ENCODE measurements around the gene RALGPS1.
"Not testable (repeated sequence)": the region's sequence is repeated elsewhere in the genome, so short reads cannot be mapped to it uniquely, and the experiment has no call there.

The RALGPS1 gene

DNA sequence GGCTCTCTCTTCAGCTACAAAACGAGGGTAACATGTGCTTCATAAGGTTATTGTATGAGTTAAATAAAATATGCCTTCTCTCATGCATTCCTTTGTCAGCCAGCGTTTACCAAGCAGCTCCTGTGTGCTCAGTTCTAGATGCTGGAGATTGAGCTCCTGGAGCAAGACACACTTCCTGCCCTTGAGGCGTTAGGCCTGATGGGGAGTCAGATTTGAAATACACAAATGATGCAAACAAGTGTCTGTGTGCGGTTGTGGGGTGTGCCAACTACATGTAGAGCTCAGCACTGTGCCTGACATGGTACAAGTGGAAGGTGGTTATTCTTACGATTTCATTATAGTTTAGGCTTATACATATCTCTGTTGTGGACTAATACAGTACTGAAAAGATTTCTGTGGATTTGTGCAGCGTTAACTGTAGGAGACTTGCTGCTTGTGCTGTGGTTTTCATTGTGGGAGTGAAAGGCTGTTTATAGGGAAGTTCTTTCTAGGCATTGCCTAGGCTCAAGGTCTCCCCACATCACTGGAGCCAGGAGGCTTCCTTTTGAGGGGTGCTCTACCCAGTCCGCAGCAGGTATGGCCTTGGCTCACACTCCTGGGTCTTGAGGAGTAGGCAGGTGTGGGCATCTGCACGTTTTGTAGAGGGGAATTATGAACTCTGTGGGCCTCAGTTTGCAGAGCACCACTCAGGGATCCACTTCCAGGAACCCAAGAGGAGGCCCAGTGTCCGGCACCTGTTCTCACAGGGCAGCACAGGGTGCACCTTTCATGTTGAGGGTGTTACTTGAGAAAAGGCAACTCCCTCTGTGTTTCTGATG lies 247.7 kb downstream of the RALGPS1 start:
- peak; percentile 51 for DNase-seq

GRCh38 chr9:127162864-127163365 lies 248.3 kb downstream of the RALGPS1 start:
- no peak for DNase-seq

DNA sequence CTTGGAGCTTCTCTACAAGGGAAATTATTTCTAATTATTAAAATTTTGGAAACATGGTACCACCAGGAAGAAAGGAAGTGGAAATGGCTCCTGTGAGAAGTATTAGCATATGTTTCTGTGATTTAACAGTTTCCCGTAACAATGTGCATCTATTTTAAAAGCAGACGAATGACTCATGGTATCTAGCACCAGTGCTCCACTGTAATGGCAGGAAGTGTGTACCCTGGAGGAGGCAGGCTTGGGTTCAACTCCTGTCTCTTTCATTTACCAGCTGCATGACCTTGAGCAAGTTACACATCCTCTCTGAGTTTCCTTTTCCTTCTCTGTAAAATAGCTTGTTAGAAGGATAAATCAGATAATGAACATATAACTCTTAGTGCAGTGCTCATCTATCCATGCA lies 248.8 kb downstream of the RALGPS1 start:
- DNase-seq = peak; percentile 82

DNA sequence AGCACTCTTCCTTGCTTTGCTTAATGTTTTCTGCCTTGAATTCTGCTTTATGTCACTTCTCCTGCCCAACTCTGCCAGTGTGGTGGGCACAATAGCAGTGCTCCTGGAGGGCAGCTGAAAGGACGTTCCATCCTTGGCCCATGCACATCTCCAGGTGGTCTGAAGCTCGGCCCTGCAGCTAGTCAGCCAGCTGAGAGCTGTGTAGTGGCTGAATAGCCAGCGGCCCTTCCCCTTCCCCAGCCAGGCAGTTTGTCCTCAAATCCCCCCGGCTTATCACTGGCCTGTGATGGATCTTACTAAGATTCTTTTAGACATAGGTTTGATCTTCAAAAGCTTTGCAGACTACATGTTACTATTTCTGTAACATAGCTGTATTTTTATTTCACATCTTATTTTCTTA lies 250.5 kb downstream of the RALGPS1 start:
- no peak for DNase-seq

DNA sequence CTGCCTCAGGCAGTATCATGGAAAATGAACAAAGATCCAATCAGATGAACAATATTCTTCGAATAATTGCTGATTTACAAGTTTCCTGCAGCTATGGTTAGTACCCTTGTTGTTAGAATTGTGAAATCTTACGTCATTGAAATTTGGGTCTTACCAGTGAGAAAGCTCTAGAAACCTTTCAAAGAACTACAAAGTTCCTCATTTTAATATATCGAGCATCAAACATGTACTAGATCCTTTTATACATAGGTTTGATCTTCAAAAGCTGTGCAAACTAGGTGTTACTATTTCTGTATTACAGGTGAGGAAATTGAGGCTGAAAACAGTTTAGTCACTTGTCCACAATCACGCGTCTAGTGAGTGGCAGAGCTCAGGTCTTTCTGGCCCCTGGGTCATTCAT lies 251.5 kb downstream of the RALGPS1 start:
- no peak for DNase-seq

- peak; percentile 40 for DNase-seq
Observed at GRCh38 chr9:127166651-127167524, 252.3 kb downstream of the RALGPS1 start.

DNA sequence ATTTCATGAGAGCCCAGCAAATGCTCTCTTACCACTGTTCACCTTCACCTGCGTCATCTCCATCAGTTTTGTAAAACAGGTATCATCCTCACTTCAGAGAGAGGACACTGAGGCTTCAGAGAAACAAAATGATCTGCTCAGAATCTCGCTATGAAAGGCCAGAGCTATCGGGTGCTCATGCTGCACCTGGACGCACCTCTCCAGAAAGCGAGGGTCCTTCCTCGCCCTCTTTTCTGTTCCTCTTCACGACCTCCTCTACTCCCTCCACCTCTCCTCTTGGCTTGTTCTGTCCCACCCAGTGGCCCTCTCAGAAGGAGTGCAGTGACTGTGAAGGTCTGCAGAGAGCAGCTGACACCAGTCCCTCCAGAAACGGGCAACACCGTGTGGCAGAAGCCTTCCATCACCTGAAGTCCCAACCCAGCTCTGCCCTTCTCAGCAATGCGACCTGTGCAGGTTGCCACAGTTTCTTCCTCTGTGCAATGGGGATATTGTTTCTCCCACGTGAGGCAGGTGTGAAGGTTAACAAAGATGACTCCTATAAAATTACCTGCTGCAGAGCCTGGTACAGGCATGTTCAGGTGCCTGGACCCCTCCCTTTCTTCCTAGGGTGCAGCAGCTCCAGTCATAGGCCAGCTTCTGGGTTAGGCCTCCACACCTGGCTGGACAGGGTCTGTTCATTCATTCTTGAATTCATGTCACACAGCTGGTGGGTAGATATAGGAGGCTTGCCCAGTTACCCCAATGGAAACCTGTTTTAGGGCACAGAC lies 253.2 kb downstream of the RALGPS1 start:
- DNase-seq = no peak

GRCh38 chr9:127168756-127169574 lies 254.4 kb downstream of the RALGPS1 start:
- no peak for DNase-seq

- DNase-seq = no peak
Observed at GRCh38 chr9:127169575-127169883, 254.9 kb downstream of the RALGPS1 start.

DNA sequence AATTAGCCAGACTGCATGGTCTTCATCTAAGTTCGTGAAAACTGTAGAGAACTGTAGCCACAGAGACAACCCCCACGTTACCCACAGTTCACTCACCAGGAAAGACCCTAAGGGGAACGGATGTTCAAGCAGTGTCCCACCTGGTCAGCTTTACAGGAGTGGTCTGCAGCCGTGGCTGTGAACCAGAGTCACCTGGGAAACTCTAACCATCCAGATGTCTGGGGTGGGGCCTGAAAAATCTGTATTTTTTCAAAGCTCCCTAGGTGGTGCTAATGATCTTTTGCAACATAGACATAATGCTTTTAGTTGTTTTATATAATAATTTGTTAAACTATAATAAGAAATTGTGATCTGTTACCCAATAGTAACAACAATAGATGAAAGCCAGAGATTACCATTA lies 255.5 kb downstream of the RALGPS1 start:
- no peak for DNase-seq

DNA sequence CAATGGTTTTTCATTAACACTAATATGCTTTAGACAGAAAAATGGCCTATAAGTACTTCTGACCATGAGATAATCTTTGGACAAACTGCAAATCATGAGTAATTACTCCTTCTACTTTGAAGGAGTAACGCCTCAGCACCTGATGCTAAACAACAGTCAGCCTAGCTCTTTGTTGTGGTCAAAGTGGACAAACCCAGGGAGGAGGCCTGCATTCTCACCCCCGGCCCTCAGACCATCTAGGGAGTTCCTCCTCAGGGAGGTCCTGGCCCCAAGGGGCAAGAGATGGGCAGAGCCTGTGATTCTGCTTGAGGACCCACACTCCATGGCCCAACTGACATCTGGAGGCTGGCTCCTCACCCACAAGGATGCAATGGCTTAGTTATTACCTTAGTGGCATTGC lies 256.1 kb downstream of the RALGPS1 start:
- no peak for DNase-seq

DNA sequence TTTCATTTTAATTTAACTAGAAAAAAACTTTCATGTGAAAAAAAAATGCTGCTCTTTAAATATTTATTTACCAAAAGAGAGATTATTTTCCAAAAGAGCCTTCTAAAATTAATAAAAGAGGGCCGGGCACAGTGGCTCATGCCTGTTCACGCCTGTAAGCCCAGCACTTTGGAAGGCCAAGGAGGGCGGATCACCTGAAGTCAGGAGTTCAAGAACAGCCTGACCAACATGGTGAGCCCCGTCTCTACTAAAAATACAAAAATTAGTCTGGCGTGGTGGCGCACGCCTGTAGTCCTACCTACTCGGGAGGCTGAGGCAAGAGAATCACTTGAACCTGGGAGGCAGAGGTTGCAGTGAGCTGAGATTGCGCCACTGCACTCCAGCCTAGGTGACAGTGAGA lies 256.8 kb downstream of the RALGPS1 start:
- DNase-seq = not testable (repeated sequence)

GRCh38 chr9:127172066-127172707 lies 257.6 kb downstream of the RALGPS1 start:
- no peak for DNase-seq

DNA sequence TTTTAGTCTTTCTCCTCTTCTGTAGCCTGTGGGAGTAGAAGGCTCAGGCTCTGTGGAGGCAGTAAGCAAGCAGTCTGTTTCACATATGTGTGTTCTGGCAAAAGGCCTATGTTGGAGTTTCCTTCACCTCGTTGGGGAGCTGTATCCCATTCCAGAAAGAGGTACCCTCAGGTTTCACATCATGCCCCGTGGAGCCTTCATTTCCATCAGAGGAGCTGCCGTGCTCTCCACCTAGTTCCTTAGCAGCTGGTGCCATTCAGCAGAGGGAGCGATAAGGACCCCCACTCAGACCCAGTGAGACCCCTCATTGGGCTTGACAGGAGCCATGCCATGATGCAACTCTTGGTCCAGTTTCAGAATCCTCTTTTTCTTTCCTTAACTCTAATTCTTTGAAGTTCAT lies 258.5 kb downstream of the RALGPS1 start:
- DNase-seq = no peak

DNA sequence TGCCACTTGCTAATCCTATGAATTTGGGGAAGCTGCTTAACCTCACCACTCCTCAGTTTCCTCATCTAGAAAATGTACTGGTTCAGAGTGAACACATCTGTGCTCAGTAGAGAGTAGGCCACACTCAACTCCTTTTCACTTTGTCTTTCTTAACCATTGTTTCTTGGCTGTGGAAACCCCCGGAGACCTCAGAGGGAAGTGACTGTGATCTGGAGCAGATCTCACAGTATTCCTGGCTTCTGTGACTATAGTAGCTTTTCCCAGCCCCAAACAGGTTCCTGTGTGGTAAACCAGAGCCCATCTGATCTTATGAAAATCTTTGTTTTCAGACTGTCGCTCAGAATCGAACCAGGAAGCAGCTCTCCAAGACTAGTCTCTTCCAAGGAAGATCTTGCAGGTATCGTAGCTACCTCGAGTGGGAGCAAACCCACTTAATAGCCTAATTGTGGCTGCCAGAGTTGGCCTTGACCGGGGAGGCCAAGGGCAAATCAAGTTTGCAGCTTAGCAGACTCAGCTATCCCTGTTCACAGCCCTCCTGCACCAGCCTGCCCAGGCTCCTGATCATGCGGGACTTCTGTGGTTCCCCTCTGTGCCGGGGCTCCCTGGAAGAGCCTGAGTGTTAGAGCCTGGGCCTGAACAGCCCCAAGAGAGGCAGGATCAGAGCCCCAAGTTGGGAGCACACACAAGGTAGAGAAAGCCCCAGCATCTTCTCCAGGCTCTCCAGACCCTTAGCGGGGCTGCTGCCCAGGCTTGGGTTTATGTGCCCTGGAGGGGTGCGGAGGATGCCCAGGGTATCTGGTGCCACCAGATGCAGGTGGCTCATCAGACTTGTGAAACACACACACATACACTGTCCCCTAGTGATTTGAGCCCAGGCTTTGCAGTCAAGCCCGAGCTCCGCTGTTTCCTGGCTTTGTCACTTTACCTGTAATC lies 260.1 kb downstream of the RALGPS1 start:
- no peak for DNase-seq

- no peak for DNase-seq
Observed at GRCh38 chr9:127175319-127175715, 260.7 kb downstream of the RALGPS1 start.

DNA sequence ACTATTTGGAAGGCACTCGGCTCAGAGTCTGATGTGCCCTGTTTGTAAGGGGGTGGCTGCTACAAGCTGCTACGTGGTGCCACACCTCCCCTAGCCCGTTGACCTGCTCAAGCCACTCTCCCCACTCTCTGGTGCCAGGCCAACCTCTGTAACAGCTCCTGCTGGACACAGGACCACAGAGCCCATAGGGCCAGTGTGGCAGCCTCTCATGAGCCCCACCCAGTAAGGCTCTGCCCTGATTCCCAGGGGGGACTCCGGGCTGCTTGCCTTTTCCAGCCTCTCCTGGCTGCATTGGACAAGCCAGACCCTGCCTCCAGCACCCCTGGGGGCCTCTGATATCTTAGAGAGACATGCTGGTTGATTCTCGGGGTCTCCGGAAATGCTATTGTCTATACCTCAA lies 261.2 kb downstream of the RALGPS1 start:
- DNase-seq = no peak

- no peak for DNase-seq
Observed at GRCh38 chr9:127176631-127177030, 262.0 kb downstream of the RALGPS1 start.

DNA sequence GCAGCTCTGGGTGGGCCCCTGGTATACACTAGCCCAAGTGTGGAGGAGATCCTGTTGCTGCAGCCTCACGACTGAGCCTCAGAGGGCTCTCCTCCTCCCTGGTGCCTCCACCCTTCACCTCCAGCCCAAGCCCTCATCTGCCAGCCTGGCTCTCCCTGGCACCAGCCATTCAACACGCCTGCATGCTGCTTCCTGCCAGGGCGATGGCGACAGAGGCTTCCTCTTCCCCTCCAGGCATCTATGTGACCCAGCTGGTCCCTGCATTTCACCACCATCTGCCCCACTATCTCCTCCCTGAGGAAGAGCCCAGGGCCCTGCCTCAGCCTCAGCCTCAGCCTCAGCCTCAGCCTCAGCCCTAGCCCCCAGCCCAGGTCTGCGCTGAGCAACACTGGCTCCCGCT lies 262.6 kb downstream of the RALGPS1 start:
- no peak for DNase-seq

- no peak for DNase-seq
Observed at GRCh38 chr9:127177665-127178265, 263.2 kb downstream of the RALGPS1 start.

All from EL (cell line).